ENCODE measurements around the gene HTT.

GRCh38 chr4:3267576-3268394, 193.3 kb downstream of the HTT start:
- TF ChIP-seq CTCF (optimal IDR thresholded peaks at IDR 0.05 in 1 of 3, IDR thresholded peaks at IDR 0.05 in 1 of 3, conservative IDR thresholded peaks at IDR 0.05 in 1 of 3; ENCODE audit: extremely low read depth in 1 of 3, insufficient read depth in 2 of 3, low read length in 3 of 3) (no peak), EZH2 (IDR thresholded peaks at IDR 0.05; ENCODE audit: low read length) (no peak)
